Hepatocyte (in vitro differentiated cells): Measurements from ENCODE around the gene MED6. TPM values are rescaled to one million over a fixed set of nuclear protein-coding genes. Genes with fewer than 3 reads are reported as not detected.
A peak's percentile ranks its signal among the peaks of the same experiment; 100 is the strongest.

Experiments used
- DNase-seq: peaks from one replicate; pipeline ENCODE4 v3.0.0-alpha.2; 2016; ENCODE audit warnings: low spot score
- H2AFZ ChIP-seq: fragments of 200-600 bp; sonication (generic); 2 replicates; pipeline ENCODE4 v1.6.0; 2016; ENCODE audit warnings: antibody characterized with exemption, mild to moderate bottlenecking
- H3K27ac ChIP-seq: fragments of 200-600 bp; sonication (generic); 2 replicates; pipeline ENCODE4 v1.5.1; 2016; ENCODE audit warnings: mild to moderate bottlenecking
- H3K27me3 ChIP-seq: fragments of 200-600 bp; sonication (generic); 2 replicates; pipeline ENCODE4 v1.6.1; 2016
- H3K36me3 ChIP-seq: fragments of 200-600 bp; sonication (generic); replicated peaks from 2 replicates; pipeline ENCODE4 v1.5.1; 2016; ENCODE audit warnings: low read depth; ENCODE audit not compliant: insufficient read depth
- H3K4me1 ChIP-seq: fragments of 200-600 bp; sonication (generic); 2 replicates; pipeline ENCODE4 v1.5.1; 2016; ENCODE audit warnings: mild to moderate bottlenecking, moderate library complexity; ENCODE audit not compliant: insufficient read depth
- H3K4me2 ChIP-seq: fragments of 200-600 bp; sonication (generic); 2 replicates; pipeline ENCODE4 v1.6.0; 2016
- H3K4me3 ChIP-seq: fragments of 200-600 bp; sonication (generic); 2 replicates; pipeline ENCODE4 v1.5.1; 2016; ENCODE audit warnings: mild to moderate bottlenecking
- H3K79me2 ChIP-seq: fragments of 200-600 bp; sonication (generic); 2 replicates; pipeline ENCODE4 v1.6.0; 2017; ENCODE audit warnings: mild to moderate bottlenecking
- H3K9me2 ChIP-seq: fragments of 200-600 bp; sonication (generic); replicated peaks from 2 replicates; pipeline ENCODE4 v1.6.0; 2017; ENCODE audit warnings: mild to moderate bottlenecking; ENCODE audit not compliant: insufficient read depth
- H3K9me3 ChIP-seq: fragments of 200-600 bp; sonication (generic); 2 replicates; pipeline ENCODE4 v1.5.1; 2016; ENCODE audit warnings: low read depth, mild to moderate bottlenecking
- H4K20me1 ChIP-seq: fragments of 200-600 bp; sonication (generic); 2 replicates; pipeline ENCODE4 v1.6.0; 2016; ENCODE audit warnings: mild to moderate bottlenecking; ENCODE audit not compliant: insufficient read depth, poor library complexity, severe bottlenecking
- EZH2 ChIP-seq: fragments of 200-600 bp; sonication (generic); IDR thresholded peaks from 2 replicates; pipeline ENCODE4 v1.6.1; 2016; ENCODE audit warnings: antibody characterized with exemption, mild to moderate bottlenecking, borderline replicate concordance
- EZH2phosphoT487 ChIP-seq: fragments of 200-600 bp; sonication (generic); IDR thresholded peaks from one replicate; pipeline ENCODE4 v1.6.1; 2018; ENCODE audit warnings: antibody characterized with exemption, mild to moderate bottlenecking, low read depth, moderate library complexity; ENCODE audit not compliant: unreplicated experiment, severe bottlenecking
- WGBS: methylation state at CpG from one replicate; pipeline ENCODE4 v1.1.6; 2016; ENCODE audit warnings: low lambda C conversion rate; ENCODE audit errors: missing lambda C conversion rate; 5-methylcytosine and 5-hydroxymethylcytosine counted together
- polyA plus RNA-seq: library from polyadenylated mRNA; unstranded; fragments of >200 nt; fragmentation: Nextera tagmentation; extraction: Ambion mirVana; gene quantifications from 2 replicates; pipeline ENCODE4 v1.2.1, GENCODE V29; 2016
- total RNA-seq: library from RNA; depleted of rRNA; stranded (reverse); fragments of >200 nt; gene quantifications from 2 replicates; pipeline ENCODE4 v1.2.3, GENCODE V29; 2014
- TF ChIP-seq, protein P1 (sequence below): fragments of 200-600 bp; sonication (generic); IDR thresholded peaks from 2 replicates; pipeline ENCODE4 v1.5.1; 2016; ENCODE audit warnings: antibody characterized with exemption, mild to moderate bottlenecking; ENCODE audit not compliant: poor library complexity

The MED6 gene
- total and polyA plus RNA-seq, 2 experiments from 2014 or later, result 41.1 to 44.3 TPM

DNA sequence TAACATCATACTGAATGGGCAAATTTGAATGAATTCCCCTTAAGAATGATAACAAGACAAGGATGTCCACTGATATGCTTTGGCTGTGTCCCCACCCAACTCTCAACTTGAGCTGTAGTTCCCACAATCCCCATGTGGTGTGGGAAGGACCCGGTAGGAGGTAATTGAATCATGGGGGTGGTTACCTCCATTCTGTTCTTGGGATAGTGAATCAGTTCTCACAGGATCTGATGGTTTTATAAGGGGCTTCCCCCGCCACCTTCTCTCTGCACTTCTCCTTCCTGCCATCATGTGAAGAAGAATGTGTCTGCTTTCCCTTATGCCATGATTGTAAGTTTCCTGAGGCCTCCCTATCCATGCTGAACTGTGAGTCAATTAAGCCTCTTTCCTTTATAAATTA, 29.3 kb downstream of the MED6 start:
- H4K20me1 ChIP-seq, result no peaks in the 10 kb centered on the region
- no peaks in the 10 kb centered on the region for H3K27me3 ChIP-seq
- no peak overlapping the region for H3K4me3 ChIP-seq
- H3K36me3 ChIP-seq, result peaks cover 4% of the 10 kb centered on the region
- H3K4me1 ChIP-seq, result no peaks in the 10 kb centered on the region
- H3K9me3 ChIP-seq, result no peaks in the 10 kb centered on the region
- peaks cover 2% of the 10 kb centered on the region for H3K79me2 ChIP-seq
- H3K27ac ChIP-seq, result no peak overlapping the region
- no peak overlapping the region for H3K4me2 ChIP-seq
- WGBS, result 97% methylated on average over 2 of the region's 2 CpGs
- TF ChIP-seq EZH2phosphoT487 (no peak), EZH2 (no peak)
- TF ChIP-seq, protein P1, sequence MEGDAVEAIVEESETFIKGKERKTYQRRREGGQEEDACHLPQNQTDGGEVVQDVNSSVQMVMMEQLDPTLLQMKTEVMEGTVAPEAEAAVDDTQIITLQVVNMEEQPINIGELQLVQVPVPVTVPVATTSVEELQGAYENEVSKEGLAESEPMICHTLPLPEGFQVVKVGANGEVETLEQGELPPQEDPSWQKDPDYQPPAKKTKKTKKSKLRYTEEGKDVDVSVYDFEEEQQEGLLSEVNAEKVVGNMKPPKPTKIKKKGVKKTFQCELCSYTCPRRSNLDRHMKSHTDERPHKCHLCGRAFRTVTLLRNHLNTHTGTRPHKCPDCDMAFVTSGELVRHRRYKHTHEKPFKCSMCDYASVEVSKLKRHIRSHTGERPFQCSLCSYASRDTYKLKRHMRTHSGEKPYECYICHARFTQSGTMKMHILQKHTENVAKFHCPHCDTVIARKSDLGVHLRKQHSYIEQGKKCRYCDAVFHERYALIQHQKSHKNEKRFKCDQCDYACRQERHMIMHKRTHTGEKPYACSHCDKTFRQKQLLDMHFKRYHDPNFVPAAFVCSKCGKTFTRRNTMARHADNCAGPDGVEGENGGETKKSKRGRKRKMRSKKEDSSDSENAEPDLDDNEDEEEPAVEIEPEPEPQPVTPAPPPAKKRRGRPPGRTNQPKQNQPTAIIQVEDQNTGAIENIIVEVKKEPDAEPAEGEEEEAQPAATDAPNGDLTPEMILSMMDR, result no peak
- no peaks in the 10 kb centered on the region for H3K9me2 ChIP-seq
- DNase-seq, result no peak
- H2AFZ ChIP-seq, result no peak overlapping the region

DNA sequence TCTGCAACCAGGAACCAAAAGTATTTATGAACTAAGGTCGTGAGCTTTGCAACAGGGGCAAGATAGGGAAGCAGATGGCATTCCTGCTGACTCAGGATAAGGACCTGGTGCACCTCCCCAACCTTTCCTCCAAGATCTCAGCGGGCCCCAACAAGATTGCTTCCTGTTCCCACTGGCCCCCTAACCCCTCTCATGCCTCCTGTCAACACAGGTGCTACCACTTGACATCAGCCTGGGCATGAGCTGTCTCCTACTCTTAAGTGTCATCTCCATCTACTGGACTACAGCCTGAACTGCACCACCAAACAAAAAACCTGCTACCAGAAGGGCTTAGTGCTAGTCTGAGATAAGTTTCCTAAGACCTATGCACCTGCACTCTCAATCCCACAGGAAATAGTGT, 32.7 kb downstream of the MED6 start:
- Histone ChIP-seq H4K20me1 (no peaks in the 10 kb centered on the region), H3K79me2 (peaks cover 2% of the 10 kb centered on the region), H3K36me3 (peaks cover 4% of the 10 kb centered on the region), H3K9me2 (no peaks in the 10 kb centered on the region), H2AFZ (no peak overlapping the region), H3K4me1 (no peaks in the 10 kb centered on the region), H3K9me3 (no peaks in the 10 kb centered on the region), H3K4me3 (no peak overlapping the region), H3K27me3 (no peaks in the 10 kb centered on the region), H3K4me2 (no peak overlapping the region), H3K27ac (no peak overlapping the region)
- no peak for TF ChIP-seq EZH2phosphoT487
- TF ChIP-seq, protein P1, result peak; percentile 34
- 71% methylated on average over 2 of the region's 2 CpGs for WGBS
- peak; percentile 28 for DNase-seq

DNA sequence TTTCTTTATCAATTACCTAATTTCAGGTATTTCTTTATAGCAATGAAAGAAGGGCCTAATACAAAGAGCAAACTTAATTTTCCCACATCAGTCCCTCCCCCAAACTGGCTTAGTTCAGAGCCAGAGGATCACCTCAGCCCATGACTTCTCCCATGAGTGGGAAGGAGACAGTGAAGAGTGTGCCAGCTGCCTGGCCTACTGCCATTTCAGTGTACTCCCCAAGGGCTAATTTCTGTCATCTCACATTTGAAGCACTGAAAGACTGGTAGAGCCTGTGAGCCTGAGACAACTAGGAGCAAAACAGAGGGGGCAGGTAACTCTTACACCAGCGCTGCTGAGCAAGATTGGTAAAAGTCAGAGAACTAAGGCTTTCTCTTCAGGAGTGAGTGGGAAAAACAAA, 36.6 kb downstream of the MED6 start:
- Histone ChIP-seq H3K36me3 (no peaks in the 10 kb centered on the region), H3K9me3 (no peaks in the 10 kb centered on the region), H3K79me2 (no peaks in the 10 kb centered on the region), H2AFZ (no peak overlapping the region), H3K9me2 (no peaks in the 10 kb centered on the region), H3K4me3 (no peak overlapping the region), H3K27ac (no peak overlapping the region), H4K20me1 (no peaks in the 10 kb centered on the region), H3K4me2 (no peak overlapping the region), H3K27me3 (no peaks in the 10 kb centered on the region), H3K4me1 (no peaks in the 10 kb centered on the region)
- DNase-seq, result no peak
- WGBS, result 100% methylated on average over 1 of the region's 1 CpG
- no peak for TF ChIP-seq EZH2phosphoT487
- no peak for TF ChIP-seq EZH2
- TF ChIP-seq, protein P1, result no peak

DNA sequence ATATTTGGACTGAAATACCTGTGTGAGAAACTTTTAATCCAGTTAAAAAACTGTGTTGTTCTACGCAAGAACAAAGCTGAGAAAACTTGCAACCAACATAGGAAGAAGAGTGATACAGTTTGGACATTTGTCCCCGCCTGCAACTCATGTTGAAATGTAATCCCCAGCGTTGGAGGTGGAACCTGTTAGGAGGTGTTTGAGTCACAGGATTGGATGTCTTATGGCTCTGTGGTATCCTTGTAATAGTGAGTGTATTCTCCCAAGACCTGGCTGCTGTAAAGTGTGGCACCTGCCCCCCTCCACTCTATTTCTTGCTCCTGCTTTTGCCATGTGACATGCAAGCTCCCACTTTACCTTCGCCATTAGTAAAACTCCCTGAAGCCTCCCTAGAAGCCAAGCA, 37.0 kb downstream of the MED6 start:
- TF ChIP-seq EZH2, result no peak
- no peak for TF ChIP-seq EZH2phosphoT487
- TF ChIP-seq, protein P1, result no peak
- DNase-seq, result no peak
- 99% methylated on average over 4 of the region's 4 CpGs for WGBS

More for the DNA sequence above, 37.0 kb downstream of the MED6 start:
- H4K20me1 ChIP-seq, result no peaks in the 10 kb centered on the region
- no peaks in the 10 kb centered on the region for H3K36me3 ChIP-seq
- H3K4me2 ChIP-seq, result no peak overlapping the region
- H3K79me2 ChIP-seq, result no peaks in the 10 kb centered on the region
- no peaks in the 10 kb centered on the region for H3K9me2 ChIP-seq
- H3K9me3 ChIP-seq, result no peaks in the 10 kb centered on the region
- no peaks in the 10 kb centered on the region for H3K27me3 ChIP-seq
- H3K27ac ChIP-seq, result no peak overlapping the region
- no peak overlapping the region for H2AFZ ChIP-seq
- no peaks in the 10 kb centered on the region for H3K4me1 ChIP-seq
- H3K4me3 ChIP-seq, result no peak overlapping the region
